Erythroblast (primary cell): ENCODE measurements around the gene IFI44L.

ENCODE experiments used
- GATA1 ChIP-seq: IDR thresholded peaks from 2 replicates; pipeline ENCODE4 v1.6.1; 2011; ENCODE audit warnings: low read depth, mild to moderate bottlenecking, control low read depth, low read length, moderate library complexity
- POLR2A ChIP-seq: IDR thresholded peaks from 2 replicates; pipeline ENCODE4 v1.6.1; 2011; ENCODE audit warnings: mild to moderate bottlenecking, low read length

- TF ChIP-seq POLR2A (no peak), GATA1 (no peak)
Observed at GRCh38 chr1:78658901-78659300, 38.7 kb downstream of the IFI44L start.
